Measurements from ENCODE around the gene DIPK1A. TPM values are rescaled to one million over a fixed set of nuclear protein-coding genes. Genes with fewer than 3 reads are reported as not detected.
"Not testable (repeated sequence)": the region's sequence is repeated elsewhere in the genome, so short reads cannot be mapped to it uniquely, and the experiment has no call there.

Gene DIPK1A
- polyA plus RNA-seq, 1 donor from 2014 or later: 10.0 TPM

- no peak overlapping the region for H3K9ac ChIP-seq (ENCODE audit: low read length)
- no peaks in the 10 kb centered on the region for H3K79me2 ChIP-seq (replicated peaks; ENCODE audit: insufficient read depth, low read length)
- no peak overlapping the region for H3K4me2 ChIP-seq (ENCODE audit: low read length)
- H3K4me3 ChIP-seq (ENCODE audit: low read length): no peak overlapping the region
- no peaks in the 10 kb centered on the region for H4K20me1 ChIP-seq (ENCODE audit: insufficient read depth)
- H3K9me3 ChIP-seq (ENCODE audit: low read length): no peaks in the 10 kb centered on the region
- TF ChIP-seq SMC3 (conservative IDR thresholded peaks at IDR 0.05; ENCODE audit: poor library complexity) (no peak), POLR2AphosphoS5 (IDR thresholded peaks at IDR 0.05) (no peak), MXI1 (conservative IDR thresholded peaks at IDR 0.05; ENCODE audit: poor library complexity, severe bottlenecking) (no peak)
- H2AFZ ChIP-seq (ENCODE audit: low read depth, low read length): no peak overlapping the region
- H3K9me2 ChIP-seq (ENCODE audit: insufficient read depth, low read length): no peaks in the 10 kb centered on the region
- no peaks in the 10 kb centered on the region for H3K27me3 ChIP-seq (ENCODE audit: insufficient read depth, low read depth, low read length)
- no peaks in the 10 kb centered on the region for H3F3A ChIP-seq (ENCODE audit: insufficient read depth, low read length, poor library complexity, severe bottlenecking)
- H3K36me3 ChIP-seq (ENCODE audit: insufficient read depth, low read length): no peaks in the 10 kb centered on the region
- H3K27ac ChIP-seq (ENCODE audit: low read length): no peak overlapping the region
Measured at GRCh38 chr1:92980732-92981647, 19.7 kb upstream of the DIPK1A start.

DNA sequence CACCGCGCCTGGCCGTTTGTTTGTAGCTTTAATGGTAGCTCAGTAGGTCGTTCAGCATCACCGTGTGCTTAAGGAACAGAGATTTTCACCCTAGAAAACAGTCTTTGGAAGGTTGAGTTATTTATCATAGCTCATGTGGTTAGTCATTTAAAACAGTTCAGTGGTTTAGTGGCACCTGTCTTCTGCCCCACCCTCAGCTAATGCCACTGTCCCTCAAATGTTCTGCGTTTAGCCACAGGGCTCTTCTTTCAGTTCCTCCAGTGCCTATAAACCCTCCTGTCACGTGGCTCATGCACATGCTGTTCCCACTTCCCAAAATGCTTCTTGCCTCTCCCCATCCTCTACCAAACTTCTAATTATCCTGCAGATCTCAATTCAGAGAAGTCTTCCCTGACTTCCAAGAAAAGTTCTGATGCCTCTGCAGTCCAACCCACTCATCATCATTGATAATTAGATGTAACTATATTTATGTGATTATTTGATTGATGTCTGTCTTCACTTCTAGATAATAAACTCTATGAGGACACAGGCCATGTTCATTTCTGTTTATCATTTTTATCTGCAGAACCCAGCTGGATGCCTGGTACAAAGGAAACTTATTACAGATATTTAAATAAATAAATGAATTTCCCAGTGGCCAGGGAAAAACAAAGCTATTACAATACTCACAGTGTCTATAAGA is 14.4 kb upstream of the DIPK1A start:
- Histone ChIP-seq H3K9me3 (ENCODE audit: low read length) (no peaks in the 10 kb centered on the region), H3K79me2 (replicated peaks; ENCODE audit: insufficient read depth, low read length) (no peaks in the 10 kb centered on the region), H4K20me1 (ENCODE audit: insufficient read depth) (no peaks in the 10 kb centered on the region), H3K36me3 (ENCODE audit: insufficient read depth, low read length) (no peaks in the 10 kb centered on the region), H2AFZ (ENCODE audit: low read depth, low read length) (no peak overlapping the region), H3K27ac (ENCODE audit: low read length) (no peak overlapping the region), H3K27me3 (ENCODE audit: insufficient read depth, low read depth, low read length) (no peaks in the 10 kb centered on the region), H3K4me3 (ENCODE audit: low read length) (no peak overlapping the region), H3K9ac (ENCODE audit: low read length) (no peak overlapping the region), H3K9me2 (ENCODE audit: insufficient read depth, low read length) (no peaks in the 10 kb centered on the region), H3K4me2 (ENCODE audit: low read length) (no peak overlapping the region), H3F3A (ENCODE audit: insufficient read depth, low read length, poor library complexity, severe bottlenecking) (no peaks in the 10 kb centered on the region)
- no peak for TF ChIP-seq EZH2 (IDR thresholded peaks at IDR 0.05; ENCODE audit: borderline replicate concordance, insufficient read depth, low read length, poor library complexity, severe bottlenecking)
- TF ChIP-seq, protein P1, sequence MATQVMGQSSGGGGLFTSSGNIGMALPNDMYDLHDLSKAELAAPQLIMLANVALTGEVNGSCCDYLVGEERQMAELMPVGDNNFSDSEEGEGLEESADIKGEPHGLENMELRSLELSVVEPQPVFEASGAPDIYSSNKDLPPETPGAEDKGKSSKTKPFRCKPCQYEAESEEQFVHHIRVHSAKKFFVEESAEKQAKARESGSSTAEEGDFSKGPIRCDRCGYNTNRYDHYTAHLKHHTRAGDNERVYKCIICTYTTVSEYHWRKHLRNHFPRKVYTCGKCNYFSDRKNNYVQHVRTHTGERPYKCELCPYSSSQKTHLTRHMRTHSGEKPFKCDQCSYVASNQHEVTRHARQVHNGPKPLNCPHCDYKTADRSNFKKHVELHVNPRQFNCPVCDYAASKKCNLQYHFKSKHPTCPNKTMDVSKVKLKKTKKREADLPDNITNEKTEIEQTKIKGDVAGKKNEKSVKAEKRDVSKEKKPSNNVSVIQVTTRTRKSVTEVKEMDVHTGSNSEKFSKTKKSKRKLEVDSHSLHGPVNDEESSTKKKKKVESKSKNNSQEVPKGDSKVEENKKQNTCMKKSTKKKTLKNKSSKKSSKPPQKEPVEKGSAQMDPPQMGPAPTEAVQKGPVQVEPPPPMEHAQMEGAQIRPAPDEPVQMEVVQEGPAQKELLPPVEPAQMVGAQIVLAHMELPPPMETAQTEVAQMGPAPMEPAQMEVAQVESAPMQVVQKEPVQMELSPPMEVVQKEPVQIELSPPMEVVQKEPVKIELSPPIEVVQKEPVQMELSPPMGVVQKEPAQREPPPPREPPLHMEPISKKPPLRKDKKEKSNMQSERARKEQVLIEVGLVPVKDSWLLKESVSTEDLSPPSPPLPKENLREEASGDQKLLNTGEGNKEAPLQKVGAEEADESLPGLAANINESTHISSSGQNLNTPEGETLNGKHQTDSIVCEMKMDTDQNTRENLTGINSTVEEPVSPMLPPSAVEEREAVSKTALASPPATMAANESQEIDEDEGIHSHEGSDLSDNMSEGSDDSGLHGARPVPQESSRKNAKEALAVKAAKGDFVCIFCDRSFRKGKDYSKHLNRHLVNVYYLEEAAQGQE (IDR thresholded peaks at IDR 0.05; ENCODE audit: borderline replicate concordance): no peak

- H4K20me1 ChIP-seq (ENCODE audit: insufficient read depth); H3K27ac ChIP-seq (ENCODE audit: low read length); H3K27me3 ChIP-seq (ENCODE audit: insufficient read depth, low read depth, low read length); H3K9me3 ChIP-seq (ENCODE audit: low read length); H3K4me3 ChIP-seq (ENCODE audit: low read length); H3K9ac ChIP-seq (ENCODE audit: low read length); H3K36me3 ChIP-seq (ENCODE audit: insufficient read depth, low read length); H3K4me2 ChIP-seq (ENCODE audit: low read length); H3K79me2 ChIP-seq (replicated peaks; ENCODE audit: insufficient read depth, low read length); H2AFZ ChIP-seq (ENCODE audit: low read depth, low read length); H3F3A ChIP-seq (ENCODE audit: insufficient read depth, low read length, poor library complexity, severe bottlenecking); H3K9me2 ChIP-seq (ENCODE audit: insufficient read depth, low read length): not testable (repeated sequence)
Measured at GRCh38 chr1:92974112-92974511, 12.8 kb upstream of the DIPK1A start.

Data from neural cell (in vitro differentiated cells).